Ishikawa (cell line): Measurements from ENCODE around the gene RAB6B.

ENCODE experiments used
- CEBPB ChIP-seq: IDR thresholded peaks from 2 replicates; pipeline ENCODE4 v1.6.1; 2012
- CREB1 ChIP-seq: IDR thresholded peaks from 2 replicates; pipeline ENCODE4 v1.6.1; 2012; ENCODE audit warnings: low read depth
- EGR1 ChIP-seq: IDR thresholded peaks from 2 replicates; pipeline ENCODE4 v1.6.1; 2012
- EP300 ChIP-seq: IDR thresholded peaks from 2 replicates; pipeline ENCODE4 v1.6.1; 2012; ENCODE audit warnings: borderline replicate concordance
- FOXM1 ChIP-seq: IDR thresholded peaks from 2 replicates; pipeline ENCODE4 v1.6.1; 2012; ENCODE audit warnings: low read depth, borderline replicate concordance
- MAX ChIP-seq: IDR thresholded peaks from 2 replicates; pipeline ENCODE4 v1.6.1; 2012
- NFIC ChIP-seq: IDR thresholded peaks from 2 replicates; pipeline ENCODE4 v1.6.1; 2012
- RAD21 ChIP-seq: IDR thresholded peaks from 2 replicates; pipeline ENCODE4 v1.6.1; 2012; ENCODE audit warnings: low read depth
- REST ChIP-seq: IDR thresholded peaks from 2 replicates; pipeline ENCODE4 v1.6.1; 2012; ENCODE audit warnings: low read depth, mild to moderate bottlenecking
- TAF1 ChIP-seq: IDR thresholded peaks from 2 replicates; pipeline ENCODE4 v1.6.1; 2012; ENCODE audit warnings: low read depth, mild to moderate bottlenecking
- TCF12 ChIP-seq: IDR thresholded peaks from 2 replicates; pipeline ENCODE4 v1.6.1; 2012; ENCODE audit warnings: low read depth
- TEAD4 ChIP-seq: IDR thresholded peaks from 2 replicates; pipeline ENCODE4 v1.6.1; 2012
- USF1 ChIP-seq: IDR thresholded peaks from 2 replicates; pipeline ENCODE4 v1.6.1; 2012
- YY1 ChIP-seq: IDR thresholded peaks from 2 replicates; pipeline ENCODE4 v1.6.1; 2012; ENCODE audit warnings: low read depth
- ZBTB7A ChIP-seq: IDR thresholded peaks from 2 replicates; pipeline ENCODE4 v1.6.1; 2012; ENCODE audit warnings: low read depth

Gene RAB6B

GRCh38 chr3:133799794-133800585 is 95.7 kb downstream of the RAB6B start:
- TF ChIP-seq YY1 (no peak), TCF12 (no peak), EGR1 (no peak), RAD21 (no peak), EP300 (no peak), MAX (no peak), CEBPB (no peak), ZBTB7A (no peak), USF1 (no peak), REST (no peak), TEAD4 (no peak), NFIC (no peak), CREB1 (no peak), FOXM1 (no peak), TAF1 (no peak)

- no peak for TF ChIP-seq TAF1
- no peak for TF ChIP-seq EP300
- TF ChIP-seq YY1 = no peak
- no peak for TF ChIP-seq CREB1
- TF ChIP-seq EGR1 = no peak
- no peak for TF ChIP-seq ZBTB7A
- TF ChIP-seq FOXM1 = no peak
These were observed 98.1 kb downstream of the RAB6B start for GRCh38 chr3:133797396-133798105.

GRCh38 chr3:133792171-133792763 is 103.4 kb downstream of the RAB6B start:
- no peak for TF ChIP-seq TEAD4
- no peak for TF ChIP-seq ZBTB7A
- peak; percentile 26; the same call in 1 of the 2 replicates for TF ChIP-seq USF1

GRCh38 chr3:133788024-133788423 is 107.7 kb downstream of the RAB6B start:
- no peak for TF ChIP-seq TCF12
- no peak for TF ChIP-seq EGR1
- no peak for TF ChIP-seq YY1
- no peak for TF ChIP-seq MAX
- TF ChIP-seq REST = no peak
- no peak for TF ChIP-seq CREB1
- TF ChIP-seq CEBPB = no peak
- TF ChIP-seq ZBTB7A = no peak
- no peak for TF ChIP-seq USF1
- no peak for TF ChIP-seq RAD21
- no peak for TF ChIP-seq TAF1
- TF ChIP-seq FOXM1 = no peak
- TF ChIP-seq EP300 = no peak
- TF ChIP-seq NFIC = no peak
- TF ChIP-seq TEAD4 = no peak

GRCh38 chr3:133783762-133784161 is 111.9 kb downstream of the RAB6B start:
- no peak for TF ChIP-seq MAX
- no peak for TF ChIP-seq EGR1
- no peak for TF ChIP-seq YY1
